GM19328 (cell line): ENCODE data around the gene BBC3.
"Not testable (repeated sequence)": the region's sequence is repeated elsewhere in the genome, so short reads cannot be mapped to it uniquely, and the experiment has no call there.

Source experiments
- ATAC-seq: cut with Tn5 transposase; IDR thresholded peaks from one replicate; pipeline ENCODE4 v1.9.1; 2021; ENCODE audit warnings: mild to moderate bottlenecking, moderate library complexity; ENCODE audit not compliant: unreplicated experiment

The BBC3 gene

GRCh38 chr19:47258434-47258833, 27.4 kb upstream of the BBC3 start:
- no peak for ATAC-seq

GRCh38 chr19:47257411-47258169, 26.6 kb upstream of the BBC3 start:
- no peak for ATAC-seq

- peak; percentile 61 for ATAC-seq
Observed at GRCh38 chr19:47256693-47257410, 25.9 kb upstream of the BBC3 start.

- ATAC-seq = peak; percentile 58
Observed at GRCh38 chr19:47255879-47256692, 25.1 kb upstream of the BBC3 start, which contains the start of gene CCDC9. Gene CCDC9 (plus strand): TSS chr19:47256525. CDS start chr19:47258401, 1,876 bp downstream.

GRCh38 chr19:47253970-47254369, 23.0 kb upstream of the BBC3 start:
- no peak for ATAC-seq

GRCh38 chr19:47253467-47253881, 22.5 kb upstream of the BBC3 start:
- no peak for ATAC-seq

- not testable (repeated sequence) for ATAC-seq
Observed at GRCh38 chr19:47253016-47253415, 22.0 kb upstream of the BBC3 start.

- no peak for ATAC-seq
Observed at GRCh38 chr19:47247308-47247990, 16.4 kb upstream of the BBC3 start.

GRCh38 chr19:47243776-47244547, 13.0 kb upstream of the BBC3 start:
- peak; percentile 43 for ATAC-seq

- no peak for ATAC-seq
Observed at GRCh38 chr19:47243364-47243775, 12.4 kb upstream of the BBC3 start.

- ATAC-seq = no peak
Observed at GRCh38 chr19:47241919-47242577, 11.0 kb upstream of the BBC3 start.

- no peak for ATAC-seq
Observed at GRCh38 chr19:47240996-47241918, 10.3 kb upstream of the BBC3 start.

GRCh38 chr19:47240556-47240955, 9.6 kb upstream of the BBC3 start:
- no peak for ATAC-seq

GRCh38 chr19:47239610-47240296, 8.8 kb upstream of the BBC3 start:
- no peak for ATAC-seq

- ATAC-seq = no peak
Observed at GRCh38 chr19:47239152-47239551, 8.2 kb upstream of the BBC3 start.

- ATAC-seq = no peak
Observed at GRCh38 chr19:47236072-47236675, 5.2 kb upstream of the BBC3 start.

- ATAC-seq = no peak
Observed at GRCh38 chr19:47232422-47233211, 1.6 kb upstream of the BBC3 start.
